Measurements from ENCODE around the gene OASL.

Gene OASL

DNA sequence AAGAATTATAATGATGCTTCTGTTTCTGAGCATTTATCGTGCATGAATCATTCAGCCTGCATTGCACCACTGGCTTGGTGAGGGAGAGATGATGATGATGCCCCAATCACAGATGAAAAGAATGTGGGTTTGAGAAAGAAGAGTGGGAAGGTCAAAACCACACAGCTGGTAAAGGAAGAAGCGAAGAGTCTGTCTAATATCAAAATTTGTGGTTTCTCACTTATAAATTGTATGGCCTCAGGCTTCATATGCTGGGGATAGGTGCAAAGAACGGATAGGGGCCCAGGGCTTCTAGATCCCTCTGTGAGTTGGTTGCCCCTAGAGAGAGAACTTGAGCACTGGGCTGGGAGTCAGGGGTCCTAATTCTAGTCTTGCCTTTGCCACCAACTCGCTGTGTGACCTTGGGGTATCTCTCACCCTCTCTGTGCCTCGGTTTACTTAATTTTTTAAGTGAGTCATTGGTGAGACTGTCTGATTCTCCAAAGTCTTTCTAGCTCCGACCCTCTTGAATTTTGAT is 2.2 kb downstream of the OASL start:
- TF ChIP-seq, protein P1, sequence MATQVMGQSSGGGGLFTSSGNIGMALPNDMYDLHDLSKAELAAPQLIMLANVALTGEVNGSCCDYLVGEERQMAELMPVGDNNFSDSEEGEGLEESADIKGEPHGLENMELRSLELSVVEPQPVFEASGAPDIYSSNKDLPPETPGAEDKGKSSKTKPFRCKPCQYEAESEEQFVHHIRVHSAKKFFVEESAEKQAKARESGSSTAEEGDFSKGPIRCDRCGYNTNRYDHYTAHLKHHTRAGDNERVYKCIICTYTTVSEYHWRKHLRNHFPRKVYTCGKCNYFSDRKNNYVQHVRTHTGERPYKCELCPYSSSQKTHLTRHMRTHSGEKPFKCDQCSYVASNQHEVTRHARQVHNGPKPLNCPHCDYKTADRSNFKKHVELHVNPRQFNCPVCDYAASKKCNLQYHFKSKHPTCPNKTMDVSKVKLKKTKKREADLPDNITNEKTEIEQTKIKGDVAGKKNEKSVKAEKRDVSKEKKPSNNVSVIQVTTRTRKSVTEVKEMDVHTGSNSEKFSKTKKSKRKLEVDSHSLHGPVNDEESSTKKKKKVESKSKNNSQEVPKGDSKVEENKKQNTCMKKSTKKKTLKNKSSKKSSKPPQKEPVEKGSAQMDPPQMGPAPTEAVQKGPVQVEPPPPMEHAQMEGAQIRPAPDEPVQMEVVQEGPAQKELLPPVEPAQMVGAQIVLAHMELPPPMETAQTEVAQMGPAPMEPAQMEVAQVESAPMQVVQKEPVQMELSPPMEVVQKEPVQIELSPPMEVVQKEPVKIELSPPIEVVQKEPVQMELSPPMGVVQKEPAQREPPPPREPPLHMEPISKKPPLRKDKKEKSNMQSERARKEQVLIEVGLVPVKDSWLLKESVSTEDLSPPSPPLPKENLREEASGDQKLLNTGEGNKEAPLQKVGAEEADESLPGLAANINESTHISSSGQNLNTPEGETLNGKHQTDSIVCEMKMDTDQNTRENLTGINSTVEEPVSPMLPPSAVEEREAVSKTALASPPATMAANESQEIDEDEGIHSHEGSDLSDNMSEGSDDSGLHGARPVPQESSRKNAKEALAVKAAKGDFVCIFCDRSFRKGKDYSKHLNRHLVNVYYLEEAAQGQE (IDR thresholded peaks at IDR 0.05; ENCODE audit: insufficient read depth in 1 of 2, low read depth in 2 of 2, low read length in 2 of 2): no peak
- TF ChIP-seq POLR2AphosphoS5 (IDR thresholded peaks at IDR 0.05; ENCODE audit: low read depth, low read length) (no peak), TAF1 (IDR thresholded peaks at IDR 0.05; ENCODE audit: borderline replicate concordance, insufficient read depth, low read length) (no peak), SIN3A (IDR thresholded peaks at IDR 0.05; ENCODE audit: borderline replicate concordance, insufficient read depth, low read length) (no peak), FOXP2 (optimal IDR thresholded peaks at IDR 0.05; ENCODE audit: borderline replicate concordance, extremely low read depth, extremely low read length, insufficient read depth) (no peak)

DNA sequence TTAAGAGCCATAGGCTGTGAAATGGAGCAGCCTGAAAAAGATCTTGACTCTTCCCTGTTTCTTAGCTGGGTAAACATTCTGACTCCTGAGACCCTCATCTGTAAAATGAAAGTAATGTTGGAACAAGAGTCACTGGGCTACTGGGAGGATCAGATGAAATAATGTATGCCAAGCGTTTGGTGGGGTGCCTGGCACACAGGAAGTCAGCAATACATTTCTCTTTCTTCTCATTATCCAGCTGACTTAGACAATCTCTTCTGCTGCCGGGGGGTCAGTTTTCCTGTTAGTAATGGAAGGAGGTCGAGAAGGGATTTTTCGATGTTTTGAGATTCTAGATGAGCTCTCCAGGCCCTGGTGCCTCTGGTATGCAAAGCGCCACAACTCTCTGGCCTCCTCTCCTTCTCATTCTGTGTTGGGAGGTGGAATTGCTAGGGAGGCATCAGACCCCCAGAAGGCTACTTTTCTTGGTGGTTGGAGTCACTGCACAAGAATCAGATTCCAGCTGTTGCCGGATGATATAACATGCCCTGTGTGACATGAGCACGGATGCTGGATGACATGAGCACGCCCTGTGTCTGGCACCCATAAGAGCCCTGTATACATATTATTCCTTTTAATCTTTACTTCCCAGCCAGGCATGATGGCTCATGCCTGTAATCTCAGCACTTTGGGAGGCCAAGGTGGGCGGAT is 4.3 kb downstream of the OASL start:
- TF ChIP-seq, protein P1 (IDR thresholded peaks at IDR 0.05; ENCODE audit: insufficient read depth in 1 of 2, low read depth in 2 of 2, low read length in 2 of 2): no peak
- no peak for TF ChIP-seq TAF1 (IDR thresholded peaks at IDR 0.05; ENCODE audit: borderline replicate concordance, insufficient read depth, low read length)
- TF ChIP-seq POLR2AphosphoS5 (IDR thresholded peaks at IDR 0.05; ENCODE audit: low read depth, low read length): no peak
- TF ChIP-seq SIN3A (IDR thresholded peaks at IDR 0.05; ENCODE audit: borderline replicate concordance, insufficient read depth, low read length): no peak
- TF ChIP-seq FOXP2 (optimal IDR thresholded peaks at IDR 0.05; ENCODE audit: borderline replicate concordance, extremely low read depth, extremely low read length, insufficient read depth): no peak

DNA sequence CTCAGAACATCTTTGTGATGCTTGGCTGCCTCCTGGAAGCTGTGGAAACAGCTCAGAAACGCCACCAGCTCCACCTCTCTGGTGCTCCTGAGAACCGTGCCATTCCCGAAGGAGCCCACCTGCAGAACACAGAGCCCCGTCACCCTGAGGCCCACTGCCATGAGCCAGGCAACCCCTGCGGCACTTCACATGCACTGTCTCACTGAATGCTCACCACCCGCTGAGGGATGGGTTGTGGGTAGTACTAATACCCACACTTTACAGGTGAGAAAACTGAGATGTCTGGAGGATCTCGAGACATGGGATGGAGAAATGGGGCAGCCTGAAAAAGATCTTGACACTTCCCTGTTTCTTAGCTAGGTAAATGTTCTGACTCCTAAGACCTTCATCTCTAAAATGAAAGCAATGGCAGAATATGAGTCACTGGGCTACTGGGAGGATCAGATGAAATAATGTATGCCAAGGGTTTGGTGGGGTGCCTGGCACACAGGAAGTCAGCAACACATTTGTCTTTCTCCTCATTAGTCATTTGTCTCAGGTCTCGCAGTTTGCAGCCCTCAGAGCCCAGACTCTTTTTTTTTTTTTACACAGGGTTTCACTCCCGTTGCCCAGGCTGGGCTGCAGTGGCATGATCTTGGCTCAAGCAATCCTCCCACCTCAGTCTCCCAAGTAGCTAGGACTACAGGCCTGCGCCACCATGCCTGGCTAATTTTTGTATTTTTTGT is 5.3 kb downstream of the OASL start:
- no peak for TF ChIP-seq FOXP2 (optimal IDR thresholded peaks at IDR 0.05; ENCODE audit: borderline replicate concordance, extremely low read depth, extremely low read length, insufficient read depth)

DNA sequence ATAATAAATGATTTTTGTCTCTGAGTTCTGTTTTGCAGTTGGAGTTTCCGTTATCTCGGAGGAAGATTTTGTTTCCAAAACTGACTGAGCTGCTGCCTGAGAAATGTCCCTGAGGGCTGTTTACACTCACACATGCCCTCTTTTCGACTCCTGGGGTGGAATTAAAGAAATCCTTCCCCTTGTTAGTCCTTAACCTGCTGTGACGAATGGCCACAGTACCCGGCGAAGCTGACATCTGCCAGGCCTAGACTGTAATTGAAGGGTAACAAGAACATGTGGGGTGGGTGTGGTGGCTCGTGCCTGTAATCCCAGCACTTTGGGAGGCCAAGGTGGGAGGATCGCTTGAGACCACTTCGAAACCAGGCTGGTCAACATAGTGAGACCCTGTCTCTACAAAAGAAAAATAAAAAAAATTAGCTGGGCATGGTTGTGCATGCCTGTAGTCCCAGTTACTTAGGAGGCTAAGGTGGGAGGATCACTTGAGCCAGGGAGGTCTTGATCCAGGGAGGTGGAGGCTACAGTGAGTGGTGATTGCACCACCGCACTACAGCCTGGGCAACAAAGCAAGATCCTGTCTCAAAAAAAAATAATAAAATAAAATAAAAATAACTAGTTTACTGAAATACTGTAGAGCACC is 8.4 kb downstream of the OASL start:
- TF ChIP-seq POLR2AphosphoS5 (IDR thresholded peaks at IDR 0.05; ENCODE audit: low read depth, low read length): no peak
- TF ChIP-seq FOXP2 (optimal IDR thresholded peaks at IDR 0.05; ENCODE audit: borderline replicate concordance, extremely low read depth, extremely low read length, insufficient read depth): no peak
- TF ChIP-seq TAF1 (IDR thresholded peaks at IDR 0.05; ENCODE audit: borderline replicate concordance, insufficient read depth, low read length): no peak
- TF ChIP-seq, protein P1 (IDR thresholded peaks at IDR 0.05; ENCODE audit: insufficient read depth in 1 of 2, low read depth in 2 of 2, low read length in 2 of 2): no peak
- TF ChIP-seq SIN3A (IDR thresholded peaks at IDR 0.05; ENCODE audit: borderline replicate concordance, insufficient read depth, low read length): no peak

GRCh38 chr12:121026274-121027045 is 12.6 kb downstream of the OASL start:
- no peak for TF ChIP-seq SIN3A (IDR thresholded peaks at IDR 0.05; ENCODE audit: borderline replicate concordance, insufficient read depth, low read length)
- TF ChIP-seq, protein P1 (IDR thresholded peaks at IDR 0.05; ENCODE audit: insufficient read depth in 1 of 2, low read depth in 2 of 2, low read length in 2 of 2): no peak
- TF ChIP-seq POLR2AphosphoS5 (IDR thresholded peaks at IDR 0.05; ENCODE audit: low read depth, low read length): no peak
- no peak for TF ChIP-seq TAF1 (IDR thresholded peaks at IDR 0.05; ENCODE audit: borderline replicate concordance, insufficient read depth, low read length)

Measured in PFSK-1 (cell line).